Measurements from ENCODE around the gene PRKN.

Gene PRKN

GRCh38 chr6:162267641-162268040 is 459.9 kb downstream of the PRKN start:
- Histone ChIP-seq H3K36me3 (ENCODE audit: low read depth) (no peaks in the 10 kb centered on the region), H3K4me1 (ENCODE audit: insufficient read depth, poor library complexity, severe bottlenecking) (no peaks in the 10 kb centered on the region), H3K4me3 (ENCODE audit: severe bottlenecking) (no peak overlapping the region), H3K27ac (ENCODE audit: poor library complexity, severe bottlenecking) (no peak overlapping the region), H3K27me3 (ENCODE audit: insufficient read depth, poor library complexity, severe bottlenecking) (no peaks in the 10 kb centered on the region), H3K9me3 (ENCODE audit: severe bottlenecking) (no peaks in the 10 kb centered on the region)
- no peak for TF ChIP-seq CTCF (IDR thresholded peaks at IDR 0.05; ENCODE audit: poor library complexity, severe bottlenecking)
- ATAC-seq (ENCODE audit: low read depth) (no peak), DNase-seq (ENCODE audit: low spot score) (no peak)

GRCh38 chr6:162267126-162267525 is 460.4 kb downstream of the PRKN start:
- Histone ChIP-seq H3K4me3 (ENCODE audit: severe bottlenecking) (no peak overlapping the region), H3K4me1 (ENCODE audit: insufficient read depth, poor library complexity, severe bottlenecking) (no peaks in the 10 kb centered on the region), H3K27me3 (ENCODE audit: insufficient read depth, poor library complexity, severe bottlenecking) (no peaks in the 10 kb centered on the region), H3K36me3 (ENCODE audit: low read depth) (no peaks in the 10 kb centered on the region), H3K9me3 (ENCODE audit: severe bottlenecking) (no peaks in the 10 kb centered on the region), H3K27ac (ENCODE audit: poor library complexity, severe bottlenecking) (no peak overlapping the region)
- ATAC-seq (ENCODE audit: low read depth) (no peak), DNase-seq (ENCODE audit: low spot score) (no peak)
- no peak for TF ChIP-seq CTCF (IDR thresholded peaks at IDR 0.05; ENCODE audit: poor library complexity, severe bottlenecking)

GRCh38 chr6:162264581-162264980 is 463.0 kb downstream of the PRKN start:
- no peaks in the 10 kb centered on the region for H3K27me3 ChIP-seq (ENCODE audit: insufficient read depth, poor library complexity, severe bottlenecking)
- H3K4me3 ChIP-seq (ENCODE audit: severe bottlenecking), result no peak overlapping the region
- DNase-seq (ENCODE audit: low spot score) (no peak), ATAC-seq (ENCODE audit: low read depth) (no peak)
- no peaks in the 10 kb centered on the region for H3K9me3 ChIP-seq (ENCODE audit: severe bottlenecking)
- TF ChIP-seq CTCF (IDR thresholded peaks at IDR 0.05; ENCODE audit: poor library complexity, severe bottlenecking), result no peak
- H3K36me3 ChIP-seq (ENCODE audit: low read depth), result no peaks in the 10 kb centered on the region
- H3K4me1 ChIP-seq (ENCODE audit: insufficient read depth, poor library complexity, severe bottlenecking), result no peaks in the 10 kb centered on the region
- no peak overlapping the region for H3K27ac ChIP-seq (ENCODE audit: poor library complexity, severe bottlenecking)

GRCh38 chr6:162262466-162263196 is 464.9 kb downstream of the PRKN start:
- no peak overlapping the region for H3K27ac ChIP-seq (ENCODE audit: poor library complexity, severe bottlenecking)
- DNase-seq (ENCODE audit: low spot score) (no peak), ATAC-seq (ENCODE audit: low read depth) (no peak)
- H3K36me3 ChIP-seq (ENCODE audit: low read depth), result no peaks in the 10 kb centered on the region
- no peaks in the 10 kb centered on the region for H3K27me3 ChIP-seq (ENCODE audit: insufficient read depth, poor library complexity, severe bottlenecking)
- TF ChIP-seq CTCF (IDR thresholded peaks at IDR 0.05; ENCODE audit: poor library complexity, severe bottlenecking), result no peak
- no peaks in the 10 kb centered on the region for H3K9me3 ChIP-seq (ENCODE audit: severe bottlenecking)
- no peak overlapping the region for H3K4me3 ChIP-seq (ENCODE audit: severe bottlenecking)
- no peaks in the 10 kb centered on the region for H3K4me1 ChIP-seq (ENCODE audit: insufficient read depth, poor library complexity, severe bottlenecking)

- ATAC-seq (ENCODE audit: low read depth), result no peak
- H3K27ac ChIP-seq (ENCODE audit: poor library complexity, severe bottlenecking), result no peak overlapping the region
- no peaks in the 10 kb centered on the region for H3K27me3 ChIP-seq (ENCODE audit: insufficient read depth, poor library complexity, severe bottlenecking)
- H3K9me3 ChIP-seq (ENCODE audit: severe bottlenecking), result no peaks in the 10 kb centered on the region
- H3K4me1 ChIP-seq (ENCODE audit: insufficient read depth, poor library complexity, severe bottlenecking), result no peaks in the 10 kb centered on the region
- no peaks in the 10 kb centered on the region for H3K36me3 ChIP-seq (ENCODE audit: low read depth)
- no peak overlapping the region for H3K4me3 ChIP-seq (ENCODE audit: severe bottlenecking)
- no peak for DNase-seq (ENCODE audit: low spot score)
- TF ChIP-seq CTCF (IDR thresholded peaks at IDR 0.05; ENCODE audit: poor library complexity, severe bottlenecking), result no peak
Observed at GRCh38 chr6:162261598-162261997, 466.0 kb downstream of the PRKN start.
